GM12878 (cell line): ENCODE results near the gene RAB30. TPM values are rescaled to one million over a fixed set of nuclear protein-coding genes. Genes with fewer than 3 reads are reported as not detected.

Source experiments
- ATAC-seq: fragments of 200-7000 bp; cut with Tn5 transposase; 3 replicates; pipeline ENCODE4 v1.9.1; 2020; ENCODE audit warnings: mild to moderate bottlenecking, moderate library complexity
- BruUV-seq: library from RNA; stranded (reverse); fragments of 400-500 nt; replicated peaks from 2 replicates; lab custom pipeline; 2021; lab: Mats Ljungman, UMichigan
- CTCF ChIA-PET: fragments of 300-600 bp; sonication (Branson Sonifier 250); formaldehyde crosslinking; extraction: SDS; loops from one replicate; lab custom pipeline; 2021; ENCODE audit warnings: inconsistent platforms; lab: Yijun Ruan, JAX
- POLR2A ChIA-PET: fragments of 350-600 bp; formaldehyde crosslinking; extraction: SDS; loops from one replicate; lab custom pipeline; 2021; ENCODE audit warnings: inconsistent platforms; lab: Charles Lee
- RAD21 ChIA-PET: fragments of 300-600 bp; sonication (Branson Sonifier 250); formaldehyde crosslinking; loops from one replicate; lab custom pipeline; 2023; ENCODE audit warnings: antibody characterized with exemption; ENCODE audit not compliant: unreplicated experiment; lab: Charles Lee
- SMC1A ChIA-PET: fragments of 300-600 bp; sonication (Branson Sonifier 250); formaldehyde crosslinking; loops from one replicate; lab custom pipeline; 2023; ENCODE audit not compliant: unreplicated experiment, uncharacterized antibody; lab: Charles Lee
- DNase-seq: peaks from one replicate; pipeline ENCODE4 v3.0.0-alpha.2; 2011; ENCODE audit warnings: low read depth, low spot score
- FAIRE-seq: peaks from 3 replicates; lab custom pipeline; 2011; peaks lifted over from hg19 to GRCh38; lab: Jason Lieb, UNC
- H2AFZ ChIP-seq: 2 replicates; pipeline ENCODE4 v1.6.0; 2011; ENCODE audit warnings: low read depth, low read length, control low read depth; ENCODE audit not compliant: control insufficient read depth
- H3K27ac ChIP-seq: 2 replicates; pipeline ENCODE4 v1.5.1; 2011; ENCODE audit warnings: control low read depth; ENCODE audit not compliant: control insufficient read depth, insufficient read depth
- H3K27me3 ChIP-seq, 2 experiments: replicated peaks in 1 of 2; 2 replicates each; pipeline versions ENCODE4 v1.6.0 to v1.6.1; 2011; ENCODE audit warnings: low read length in 1 of 2; ENCODE audit not compliant: control insufficient read depth in 2 of 2, insufficient read depth in 2 of 2
- H3K36me3 ChIP-seq, 2 experiments: 2 replicates each; pipeline ENCODE4 v1.5.1; 2011; ENCODE audit warnings: low read length in 1 of 2; ENCODE audit not compliant: control insufficient read depth in 2 of 2, insufficient read depth in 2 of 2
- H3K4me1 ChIP-seq: 2 replicates; pipeline ENCODE4 v1.6.1; 2011; ENCODE audit warnings: mild to moderate bottlenecking, low read length, moderate library complexity, mixed read lengths; ENCODE audit not compliant: control insufficient read depth, insufficient read depth
- H3K4me2 ChIP-seq: 2 replicates; pipeline ENCODE4 v1.6.0; 2011; ENCODE audit warnings: control low read depth; ENCODE audit not compliant: control insufficient read depth, insufficient read depth
- H3K4me3 ChIP-seq: fragments of 200-600 bp; sonication (generic); 2 replicates; pipeline ENCODE4 v1.5.1; 2016
- H3K79me2 ChIP-seq: 2 replicates; pipeline ENCODE4 v1.6.0; 2011; ENCODE audit warnings: low read length; ENCODE audit not compliant: control insufficient read depth, insufficient read depth
- H3K9ac ChIP-seq: 2 replicates; pipeline ENCODE4 v1.8.0; 2011; ENCODE audit warnings: low read length, control low read depth, mixed read lengths; ENCODE audit not compliant: control insufficient read depth, insufficient read depth
- H3K9me3 ChIP-seq: replicated peaks from 3 replicates; pipeline ENCODE4 v1.5.1; 2011; ENCODE audit warnings: mild to moderate bottlenecking, low read length; ENCODE audit not compliant: control insufficient read depth, insufficient read depth
- H4K20me1 ChIP-seq: 2 replicates; pipeline ENCODE4 v1.6.0; 2011; ENCODE audit not compliant: control insufficient read depth, insufficient read depth
- BCL11A ChIP-seq: IDR thresholded peaks from 2 replicates; pipeline ENCODE4 v1.6.1; 2011; ENCODE audit warnings: low read depth, low read length
- CBX3 ChIP-seq: fragments of 200-600 bp; sonication (generic); IDR thresholded peaks from 2 replicates; pipeline ENCODE4 v1.6.1; 2016; ENCODE audit warnings: low read depth, borderline replicate concordance
- IKZF2 ChIP-seq, 2 experiments: fragments of 450-650 bp; IDR thresholded peaks; 2 replicates each; pipeline ENCODE4 v1.6.1; 2017; ENCODE audit warnings: mild to moderate bottlenecking in 2 of 2, moderate library complexity in 2 of 2
- IRF4 ChIP-seq: IDR thresholded peaks from 2 replicates; pipeline ENCODE4 v1.6.1; 2011; ENCODE audit warnings: low read depth, low read length
- SRF ChIP-seq, 2 experiments: IDR thresholded peaks; 2 replicates each; pipeline ENCODE4 v1.6.1; 2011; ENCODE audit warnings: low read depth in 2 of 2, low read length in 2 of 2, mild to moderate bottlenecking in 1 of 2, moderate library complexity in 1 of 2
- TCF12 ChIP-seq: IDR thresholded peaks from 2 replicates; pipeline ENCODE4 v1.6.1; 2011; ENCODE audit warnings: low read depth, mild to moderate bottlenecking, low read length
- TCF3 ChIP-seq: IDR thresholded peaks from 2 replicates; pipeline ENCODE4 v1.6.1; 2012; ENCODE audit warnings: low read depth, mild to moderate bottlenecking, low read length, borderline replicate concordance; ENCODE audit not compliant: insufficient read depth
- YBX1 ChIP-seq: fragments of 450-650 bp; IDR thresholded peaks from 2 replicates; pipeline ENCODE4 v1.6.1; 2016; ENCODE audit warnings: antibody characterized with exemption
- ZNF217 ChIP-seq: fragments of 450-650 bp; IDR thresholded peaks from 2 replicates; pipeline ENCODE4 v1.6.1; 2017; ENCODE audit warnings: antibody characterized with exemption, mild to moderate bottlenecking
- WGBS: methylation state at CpG from one replicate; pipeline ENCODE4 v1.1.6; 2016; ENCODE audit warnings: low lambda C conversion rate; ENCODE audit not compliant: insufficient replicate concordance, insufficient coverage; ENCODE audit errors: missing lambda C conversion rate; 5-methylcytosine and 5-hydroxymethylcytosine counted together
- in situ Hi-C: fragments of 300-500 bp; cut with MboI; formaldehyde crosslinking; loops from 9 replicates; pipeline ENCODE4 v1.14.3; 2018; ENCODE audit warnings: mixed read lengths
- intact Hi-C: fragments of 100-400 bp; cut with micrococcal nuclease; formaldehyde crosslinking; loops from one replicate; pipeline ENCODE4 v1.14.2; 2022; ENCODE audit not compliant: unreplicated experiment
- polyA plus RNA-seq, 11 experiments: library from polyadenylated mRNA; depleted of rRNA in 4 of 11; unstranded in 6 of 11; stranded (reverse) in 5 of 11; fragments of >200 nt; fragmentation: Nextera tagmentation in 4 of 11; fragmentation: Illumina TruSeq in 1 of 11; extraction: Ambion mirVana in 4 of 11; extraction: Trizol in 1 of 11; gene quantifications; 1 replicate in 1 of 11; 2 replicates in 10 of 11; pipeline versions ENCODE4 v1.2.1 to v1.2.3, GENCODE V29; 2011 to 2016; ENCODE audit warnings: inconsistent platforms in 2 of 11, missing spikeins in 2 of 11, low read depth in 1 of 11
- total RNA-seq, 4 experiments: library from RNA; depleted of rRNA in 3 of 4; stranded (reverse); fragments of >200 nt in 3 of 4; fragmentation: Illumina TruSeq in 1 of 4; extraction: Trizol in 1 of 4; gene quantifications; 2 replicates each; pipeline versions ENCODE4 v1.2.1 to v1.2.3, GENCODE V29; 2013 to 2021
- TF ChIP-seq, protein P1 (sequence below): fragments of 450-650 bp; IDR thresholded peaks from 2 replicates; pipeline ENCODE4 v1.6.1; 2017; ENCODE audit warnings: mild to moderate bottlenecking, moderate library complexity
- TF ChIP-seq, protein P2 (sequence below): IDR thresholded peaks from 2 replicates; pipeline ENCODE4 v1.6.1; 2011; ENCODE audit warnings: borderline replicate concordance, low read depth, mild to moderate bottlenecking, moderate library complexity, low read length; ENCODE audit not compliant: insufficient read depth, poor library complexity, severe bottlenecking

The RAB30 gene
- total and polyA plus RNA-seq, 10 of the 15 experiments (the other 5 are each of a cell fraction or from before 2014, with no cell fraction given) = 9.8 to 26.7 (median 19.2) TPM

DNA sequence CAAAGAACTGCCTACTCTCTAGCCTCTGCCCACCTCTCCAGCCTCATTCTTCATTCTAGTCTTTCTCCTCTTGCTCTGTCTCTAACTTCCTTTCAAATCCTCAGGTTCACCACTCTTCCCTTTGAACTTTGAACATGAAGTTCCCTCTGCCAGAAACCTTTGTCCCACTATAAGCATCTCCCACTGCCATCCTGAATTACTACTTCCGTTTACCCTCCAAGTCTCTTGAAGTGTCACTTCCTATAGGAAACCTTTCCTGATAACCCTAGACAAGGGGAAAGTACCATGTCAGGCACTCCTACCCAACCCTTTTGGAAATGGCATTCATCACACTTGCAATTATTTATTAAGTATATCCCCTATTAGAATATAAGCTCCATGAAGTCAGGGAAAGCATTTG lies 3.1 kb downstream of the RAB30 start:
- no peak for ATAC-seq
- no TSS peak for BruUV-seq
- in situ Hi-C loops = no loop called here

DNA sequence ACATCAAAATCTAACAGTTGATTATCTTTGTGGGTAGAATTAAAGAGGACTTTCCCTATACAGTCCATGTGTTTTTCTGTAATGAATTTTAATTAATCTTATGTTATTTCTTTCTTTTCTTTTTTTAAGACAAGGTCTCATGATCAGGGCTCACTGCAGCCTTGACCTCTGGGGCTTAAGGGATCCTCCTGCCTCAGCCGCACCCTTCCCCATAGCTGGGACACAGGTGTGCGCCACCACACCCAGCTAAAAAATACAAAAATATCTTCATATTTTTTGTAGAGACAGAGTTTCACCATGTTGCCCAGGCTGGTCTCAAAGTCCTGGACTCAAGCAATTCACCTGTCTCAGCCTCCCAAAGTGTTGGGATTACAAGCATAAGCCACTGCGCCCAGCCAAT lies 7.7 kb downstream of the RAB30 start:
- peaks cover 50% of the 10 kb centered on the region for H3K4me1 ChIP-seq
- no TSS peak for BruUV-seq
- no peak for TF ChIP-seq IRF4
- TF ChIP-seq, protein P1, sequence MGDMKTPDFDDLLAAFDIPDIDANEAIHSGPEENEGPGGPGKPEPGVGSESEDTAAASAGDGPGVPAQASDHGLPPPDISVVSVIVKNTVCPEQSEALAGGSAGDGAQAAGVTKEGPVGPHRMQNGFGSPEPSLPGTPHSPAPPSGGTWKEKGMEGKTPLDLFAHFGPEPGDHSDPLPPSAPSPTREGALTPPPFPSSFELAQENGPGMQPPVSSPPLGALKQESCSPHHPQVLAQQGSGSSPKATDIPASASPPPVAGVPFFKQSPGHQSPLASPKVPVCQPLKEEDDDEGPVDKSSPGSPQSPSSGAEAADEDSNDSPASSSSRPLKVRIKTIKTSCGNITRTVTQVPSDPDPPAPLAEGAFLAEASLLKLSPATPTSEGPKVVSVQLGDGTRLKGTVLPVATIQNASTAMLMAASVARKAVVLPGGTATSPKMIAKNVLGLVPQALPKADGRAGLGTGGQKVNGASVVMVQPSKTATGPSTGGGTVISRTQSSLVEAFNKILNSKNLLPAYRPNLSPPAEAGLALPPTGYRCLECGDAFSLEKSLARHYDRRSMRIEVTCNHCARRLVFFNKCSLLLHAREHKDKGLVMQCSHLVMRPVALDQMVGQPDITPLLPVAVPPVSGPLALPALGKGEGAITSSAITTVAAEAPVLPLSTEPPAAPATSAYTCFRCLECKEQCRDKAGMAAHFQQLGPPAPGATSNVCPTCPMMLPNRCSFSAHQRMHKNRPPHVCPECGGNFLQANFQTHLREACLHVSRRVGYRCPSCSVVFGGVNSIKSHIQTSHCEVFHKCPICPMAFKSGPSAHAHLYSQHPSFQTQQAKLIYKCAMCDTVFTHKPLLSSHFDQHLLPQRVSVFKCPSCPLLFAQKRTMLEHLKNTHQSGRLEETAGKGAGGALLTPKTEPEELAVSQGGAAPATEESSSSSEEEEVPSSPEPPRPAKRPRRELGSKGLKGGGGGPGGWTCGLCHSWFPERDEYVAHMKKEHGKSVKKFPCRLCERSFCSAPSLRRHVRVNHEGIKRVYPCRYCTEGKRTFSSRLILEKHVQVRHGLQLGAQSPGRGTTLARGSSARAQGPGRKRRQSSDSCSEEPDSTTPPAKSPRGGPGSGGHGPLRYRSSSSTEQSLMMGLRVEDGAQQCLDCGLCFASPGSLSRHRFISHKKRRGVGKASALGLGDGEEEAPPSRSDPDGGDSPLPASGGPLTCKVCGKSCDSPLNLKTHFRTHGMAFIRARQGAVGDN = no peak
- TF ChIP-seq CBX3 = no peak
- no peak for TF ChIP-seq TCF12
- no peak for TF ChIP-seq YBX1
- no peak for TF ChIP-seq ZNF217
- no peak for TF ChIP-seq BCL11A
- TF ChIP-seq, protein P2, sequence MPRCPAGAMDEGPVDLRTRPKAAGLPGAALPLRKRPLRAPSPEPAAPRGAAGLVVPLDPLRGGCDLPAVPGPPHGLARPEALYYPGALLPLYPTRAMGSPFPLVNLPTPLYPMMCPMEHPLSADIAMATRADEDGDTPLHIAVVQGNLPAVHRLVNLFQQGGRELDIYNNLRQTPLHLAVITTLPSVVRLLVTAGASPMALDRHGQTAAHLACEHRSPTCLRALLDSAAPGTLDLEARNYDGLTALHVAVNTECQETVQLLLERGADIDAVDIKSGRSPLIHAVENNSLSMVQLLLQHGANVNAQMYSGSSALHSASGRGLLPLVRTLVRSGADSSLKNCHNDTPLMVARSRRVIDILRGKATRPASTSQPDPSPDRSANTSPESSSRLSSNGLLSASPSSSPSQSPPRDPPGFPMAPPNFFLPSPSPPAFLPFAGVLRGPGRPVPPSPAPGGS = no peak

More for the DNA sequence above, 3.1 kb downstream of the RAB30 start:
- RAD21 ChIA-PET = interaction anchor here (0.5 to 8.3 kb wide), 8 partner anchors 12 to 138 kb away, joined by 3 to 73 read pairs (median 6); no protein-coding TSS in a partner anchor
- no peaks in the 10 kb centered on the region for H3K27me3 ChIP-seq
- intact Hi-C loops = no loop called here
- DNase-seq (no peak), FAIRE-seq (no peak)
- peak overlapping the region; percentile 97 for H3K4me2 ChIP-seq
- TF ChIP-seq SRF (IDR thresholded peaks at IDR 0.05; ENCODE audit: low read depth in 2 of 2, low read length in 2 of 2) = no peak
- peak in 1 of 2 experiments; percentile 13; a peak in 2 of 4 replicates for TF ChIP-seq IKZF2 (IDR thresholded peaks at IDR 0.05)
- TF ChIP-seq TCF3 = no peak
- H3K27ac ChIP-seq = peak overlapping the region; percentile 92; the same call in 1 of the 2 replicates
- peak overlapping the region; percentile 78 for H3K4me3 ChIP-seq
- peaks cover 46% of the 10 kb centered on the region for H3K4me1 ChIP-seq
- no peak overlapping the region for H3K9ac ChIP-seq
- H3K36me3 ChIP-seq = no peaks in the 10 kb centered on the region
- H3K9me3 ChIP-seq = peaks cover 2% of the 10 kb centered on the region; the same call in 2 of the 3 replicates
- no peaks in the 10 kb centered on the region for H4K20me1 ChIP-seq
- H2AFZ ChIP-seq = no peak overlapping the region
- SMC1A ChIA-PET = interaction anchor here (0.6 to 9.2 kb wide), 15 partner anchors 11 to 138 kb away, joined by 3 to 138 read pairs (median 4); no protein-coding TSS in a partner anchor
- POLR2A ChIA-PET = interaction anchor here (0.5 to 12.1 kb wide), 10 partner anchors 11 to 159 kb away, joined by 3 to 142 read pairs (median 4); partner anchors contain the start of gene PCF11
- WGBS = 96% methylated on average over 1 of the region's 1 CpG
- CTCF ChIA-PET = interaction anchor here (1.0 to 1.2 kb wide), 4 partner anchors 62 to 182 kb away, joined by 3 to 4 read pairs (median 3); partner anchors contain the start of gene DDIAS
- H3K79me2 ChIP-seq = peaks cover 93% of the 10 kb centered on the region

More for the DNA sequence above, 7.7 kb downstream of the RAB30 start:
- ChIA-PET SMC1A (interaction anchor here (0.7 to 9.2 kb wide), 21 partner anchors 9 to 144 kb away, joined by 3 to 138 read pairs (median 5); partner anchors contain the start of gene ANKRD42), RAD21 (interaction anchor here (0.7 to 7.3 kb wide), 15 partner anchors 8 to 197 kb away, joined by 3 to 96 read pairs (median 5); partner anchors contain the start of genes DDIAS, PCF11, PRCP and RAB30), POLR2A (interaction anchor here (0.6 to 12.1 kb wide), 18 partner anchors 7 to 163 kb away, joined by 3 to 142 read pairs (median 4); partner anchors contain the start of genes DDIAS, PCF11 and RAB30), CTCF (interaction anchor here (0.7 to 2.5 kb wide), 5 partner anchors 8 to 218 kb away, joined by 3 to 11 read pairs (median 4); partner anchors contain the start of gene RAB30)
- FAIRE-seq (no peak), DNase-seq (no peak), ATAC-seq (no peak)
- Histone ChIP-seq H3K4me2 (peak overlapping the region; percentile 83), H3K9me3 (peaks cover 23% of the 10 kb centered on the region), H3K27me3 (no peaks in the 10 kb centered on the region), H3K27ac (peak overlapping the region; percentile 96), H3K36me3 (peaks cover 0 to 4% of the 10 kb centered on the region in 2 experiments; a peak in 2 of 4 replicates), H3K9ac (0 out of 2 replicates have a peak overlapping the region, but pooled peaks have one; percentile 13), H2AFZ (no peak overlapping the region), H4K20me1 (no peaks in the 10 kb centered on the region), H3K4me3 (peak overlapping the region; percentile 57; the same call in 1 of the 2 replicates), H3K79me2 (peaks cover 67% of the 10 kb centered on the region)
- intact Hi-C loops = loop anchor here (5.0 kb wide), 1 partner anchor 223 kb away; the partner anchor contains the start of gene CCDC90B
- in situ Hi-C loops = no loop called here
- WGBS = 35% methylated on average over 3 of the region's 3 CpGs
